NCI-H2107 treated with DMSO at 0.1 percent for 48 hours (cell line): ENCODE results near the gene MAN2A2.
"Not testable (repeated sequence)": the region's sequence is repeated elsewhere in the genome, so short reads cannot be mapped to it uniquely, and the experiment has no call there.

Source experiments
- DNase-seq: peaks from one replicate; lab custom pipeline; 2025; ENCODE audit not compliant: unreplicated experiment; lab: John Stamatoyannopoulos, UW

The MAN2A2 gene

GRCh38 chr15:90883976-90884718 is 19.0 kb upstream of the MAN2A2 start, which contains the start of gene FES:
Gene FES (plus strand): TSS chr15:90884504. CDS start chr15:90885046, 542 bp downstream.
- no peak for DNase-seq

- DNase-seq, result no peak
These were observed 18.2 kb upstream of the MAN2A2 start for GRCh38 chr15:90884719-90885431.

- DNase-seq, result peak; percentile 21
These were observed 17.4 kb upstream of the MAN2A2 start for GRCh38 chr15:90885432-90886290.

- no peak for DNase-seq
These were observed 16.8 kb upstream of the MAN2A2 start for GRCh38 chr15:90886291-90886614.

- no peak for DNase-seq
These were observed 16.0 kb upstream of the MAN2A2 start for GRCh38 chr15:90887037-90887481.

GRCh38 chr15:90889313-90889730 is 13.8 kb upstream of the MAN2A2 start:
- DNase-seq, result no peak

- DNase-seq, result no peak
These were observed 13.2 kb upstream of the MAN2A2 start for GRCh38 chr15:90889736-90890456.

- DNase-seq, result no peak
These were observed 12.3 kb upstream of the MAN2A2 start for GRCh38 chr15:90890839-90891238.

- no peak for DNase-seq
These were observed 11.7 kb upstream of the MAN2A2 start for GRCh38 chr15:90891346-90891949.

GRCh38 chr15:90892023-90892422 is 11.1 kb upstream of the MAN2A2 start:
- no peak for DNase-seq

GRCh38 chr15:90892498-90893174 is 10.5 kb upstream of the MAN2A2 start:
- DNase-seq, result no peak

GRCh38 chr15:90893175-90894090 is 9.7 kb upstream of the MAN2A2 start:
- no peak for DNase-seq

- DNase-seq, result no peak
These were observed 7.5 kb upstream of the MAN2A2 start for GRCh38 chr15:90895571-90896117.

GRCh38 chr15:90897131-90897655 is 5.9 kb upstream of the MAN2A2 start:
- DNase-seq, result not testable (repeated sequence)

- no peak for DNase-seq
These were observed 1.7 kb upstream of the MAN2A2 start for GRCh38 chr15:90901175-90902039.

- peak; percentile 19 for DNase-seq
These were observed 862 bp upstream of the MAN2A2 start for GRCh38 chr15:90902040-90902839.
